HCT116 (cell line): Measurements from ENCODE around the gene KCNIP4. TPM values are rescaled to one million over a fixed set of nuclear protein-coding genes. Genes with fewer than 3 reads are reported as not detected.

ENCODE experiments used
- ATAC-seq: fragments of 200-7000 bp; cut with Tn5 transposase; 2 replicates; pipeline ENCODE4 v1.9.1; 2020; ENCODE audit warnings: mild to moderate bottlenecking, moderate library complexity
- BruUV-seq: library from RNA; stranded (reverse); fragments of 400-500 nt; replicated peaks from 2 replicates; lab custom pipeline; 2021; lab: Mats Ljungman, UMichigan
- CTCF ChIA-PET: fragments of 300-600 bp; sonication (Branson Sonifier 250); formaldehyde crosslinking; loops from one replicate; lab custom pipeline; 2021; ENCODE audit warnings: antibody characterized with exemption; lab: Charles Lee
- POLR2A ChIA-PET: fragments of 300-600, 350-600 bp; sonication (Branson Sonifier 250); formaldehyde crosslinking; loops from one replicate; lab custom pipeline; 2021; ENCODE audit warnings: antibody characterized with exemption; lab: Charles Lee
- RAD21 ChIA-PET, 2 experiments: fragments of 300-600 bp; sonication (Branson Sonifier 250); formaldehyde crosslinking; loops; one replicate each; lab custom pipeline; 2023; ENCODE audit warnings: low total read pairs in 2 of 2; ENCODE audit not compliant: uncharacterized antibody in 2 of 2, unreplicated experiment in 2 of 2, low non-redundant PET in 1 of 2; lab: Charles Lee
- DNase-seq: peaks from one replicate; pipeline ENCODE4 v3.0.0-alpha.2; 2010; ENCODE audit warnings: low read depth, low spot score
- H2AFZ ChIP-seq: fragments of 200-600 bp; shearing (Covaris generic), sonication (generic); 2 replicates; pipeline ENCODE4 v1.6.1; 2017; ENCODE audit warnings: low read depth, mixed run types, mixed read lengths, antibody characterized with exemption, low read length; ENCODE audit not compliant: poor library complexity, severe bottlenecking
- H3K27ac ChIP-seq: 2 replicates; pipeline ENCODE4 v1.5.1; 2012; ENCODE audit warnings: low read depth, low read length
- H3K27me3 ChIP-seq: fragments of 200-600 bp; sonication (generic); 2 replicates; pipeline ENCODE4 v1.6.1; 2016; ENCODE audit warnings: mixed run types, low read length, mixed read lengths; ENCODE audit not compliant: insufficient read depth
- H3K36me3 ChIP-seq, 2 experiments: fragments of 200-500 bp in 1 of 2; fragments of 200-600 bp in 1 of 2; sonication (Bioruptor generic) in 1 of 2; sonication (generic) in 1 of 2; 2 replicates each; pipeline versions ENCODE4 v1.5.1 to v1.6.1; 2014 to 2016; ENCODE audit warnings: low read length in 2 of 2, inconsistent platforms in 1 of 2, mixed read lengths in 1 of 2, mixed run types in 1 of 2; ENCODE audit not compliant: insufficient read depth in 2 of 2, control insufficient read depth in 1 of 2
- H3K4me1 ChIP-seq, 2 experiments: fragments of 200-600 bp in 1 of 2; sonication (generic) in 1 of 2; 2 replicates each; pipeline versions ENCODE4 v1.5.1 to v1.6.1; 2012 to 2017; ENCODE audit warnings: low read length in 2 of 2, inconsistent platforms in 1 of 2, mild to moderate bottlenecking in 1 of 2, mixed read lengths in 1 of 2, mixed run types in 1 of 2, moderate library complexity in 1 of 2; ENCODE audit not compliant: insufficient read depth in 2 of 2, control insufficient read depth in 1 of 2
- H3K4me2 ChIP-seq: fragments of 200-600 bp; sonication (generic); 2 replicates; pipeline ENCODE4 v1.6.1; 2017; ENCODE audit warnings: mixed run types, low read length, mixed read lengths
- H3K4me3 ChIP-seq, 2 experiments: fragments of 200-600 bp in 1 of 2; sonication (generic) in 1 of 2; replicated peaks in 1 of 2; 2 replicates each; pipeline ENCODE4 v1.5.1; 2011 to 2016; ENCODE audit warnings: low read length in 2 of 2, control low read depth in 1 of 2, low read depth in 1 of 2, mild to moderate bottlenecking in 1 of 2, mixed read lengths in 1 of 2, mixed run types in 1 of 2
- H3K79me2 ChIP-seq: fragments of 200-600 bp; sonication (generic); 2 replicates; pipeline ENCODE4 v1.6.1; 2017; ENCODE audit warnings: mild to moderate bottlenecking, mixed run types, low read length, moderate library complexity, mixed read lengths; ENCODE audit not compliant: insufficient read depth
- H3K9ac ChIP-seq: fragments of 200-600 bp; sonication (generic); 2 replicates; pipeline ENCODE4 v1.6.1; 2016; ENCODE audit warnings: low read length, mixed read lengths
- H3K9me2 ChIP-seq: fragments of 200-600 bp; sonication (generic), shearing (Covaris generic); 2 replicates; pipeline ENCODE4 v1.6.1; 2017; ENCODE audit warnings: mixed run types, mild to moderate bottlenecking, moderate library complexity; ENCODE audit not compliant: insufficient read depth
- H3K9me3 ChIP-seq, 2 experiments: fragments of 200-500 bp in 1 of 2; fragments of 200-600 bp in 1 of 2; sonication (Bioruptor generic) in 1 of 2; sonication (generic) in 1 of 2; 2 replicates each; pipeline ENCODE4 v1.6.1; 2014 to 2017; ENCODE audit warnings: low read length in 2 of 2, mixed read lengths in 2 of 2, inconsistent platforms in 1 of 2, low read depth in 1 of 2, mild to moderate bottlenecking in 1 of 2, mixed run types in 1 of 2, moderate library complexity in 1 of 2; ENCODE audit not compliant: control insufficient read depth in 1 of 2, insufficient read depth in 1 of 2
- H4K20me1 ChIP-seq: fragments of 200-600 bp; sonication (generic), shearing (Covaris generic); 2 replicates; pipeline ENCODE4 v1.6.1; 2017; ENCODE audit warnings: mixed run types, mild to moderate bottlenecking, moderate library complexity; ENCODE audit not compliant: insufficient read depth
- CTCF ChIP-seq, 3 experiments: fragments of 200-600 bp in 1 of 3; sonication (generic) in 1 of 3; IDR thresholded peaks in 2 of 3; conservative IDR thresholded peaks in 1 of 3; 2 replicates each; pipeline ENCODE4 v1.5.1; 2012 to 2017; ENCODE audit warnings: low read depth in 2 of 3, low read length in 2 of 3, antibody characterized with exemption in 1 of 3, borderline replicate concordance in 1 of 3, control low read depth in 1 of 3, mild to moderate bottlenecking in 1 of 3, mixed read lengths in 1 of 3, mixed run types in 1 of 3, moderate library complexity in 1 of 3; ENCODE audit not compliant: insufficient read depth in 1 of 3
- EGR1 ChIP-seq: IDR thresholded peaks from 2 replicates; pipeline ENCODE4 v1.6.1; 2012; ENCODE audit warnings: low read depth
- ELF1 ChIP-seq: IDR thresholded peaks from 2 replicates; pipeline ENCODE4 v1.6.1; 2012; ENCODE audit warnings: low read depth, borderline replicate concordance
- EZH2 ChIP-seq: fragments of 200-600 bp; sonication (generic); IDR thresholded peaks from 2 replicates; pipeline ENCODE4 v1.6.1; 2017; ENCODE audit warnings: antibody characterized with exemption, mixed run types
- EZH2phosphoT487 ChIP-seq: fragments of 200-600 bp; IDR thresholded peaks from 2 replicates; pipeline ENCODE4 v1.6.1; 2018; ENCODE audit warnings: antibody characterized with exemption, borderline replicate concordance
- JUND ChIP-seq: IDR thresholded peaks from 2 replicates; pipeline ENCODE4 v1.6.1; 2012
- RAD21 ChIP-seq: IDR thresholded peaks from 2 replicates; pipeline ENCODE4 v1.6.1; 2012; ENCODE audit warnings: low read depth, mild to moderate bottlenecking
- SP1 ChIP-seq: IDR thresholded peaks from 2 replicates; pipeline ENCODE4 v1.6.1; 2012; ENCODE audit warnings: low read depth
- SRF ChIP-seq: IDR thresholded peaks from 2 replicates; pipeline ENCODE4 v1.6.1; 2012; ENCODE audit warnings: low read depth
- TCF7L2 ChIP-seq: IDR thresholded peaks from 2 replicates; pipeline ENCODE4 v1.7.0; 2011; ENCODE audit warnings: borderline replicate concordance, inconsistent platforms; ENCODE audit not compliant: insufficient read depth, insufficient read length; ENCODE audit errors: extremely low read depth
- YY1 ChIP-seq: IDR thresholded peaks from 2 replicates; pipeline ENCODE4 v1.6.1; 2011; ENCODE audit warnings: low read length, low read depth, moderate library complexity, mild to moderate bottlenecking; ENCODE audit not compliant: insufficient replicate concordance; ENCODE audit errors: extremely low read depth
- ZBTB33 ChIP-seq: IDR thresholded peaks from 2 replicates; pipeline ENCODE4 v1.6.1; 2011; ENCODE audit warnings: mild to moderate bottlenecking, low read length, moderate library complexity; ENCODE audit not compliant: insufficient replicate concordance; ENCODE audit errors: extremely low read depth
- ZFX ChIP-seq: fragments of 450-650 bp; IDR thresholded peaks from 2 replicates; pipeline ENCODE4 v1.6.1; 2017
- ZNF274 ChIP-seq: fragments of 200-500 bp; sonication (Bioruptor generic); IDR thresholded peaks from 2 replicates; pipeline ENCODE4 v1.6.1; 2014; ENCODE audit warnings: mild to moderate bottlenecking, low read depth, low read length, inconsistent platforms
- intact Hi-C: fragments of 100-400 bp; cut with micrococcal nuclease; formaldehyde crosslinking; loops from 2 replicates; pipeline ENCODE4 v1.10.0; 2022
- total RNA-seq: library from RNA; stranded (reverse); gene quantifications from one replicate; pipeline ENCODE4 v1.2.1, GENCODE V29; 2021; ENCODE audit not compliant: unreplicated experiment
- TF ChIP-seq, protein P1 (sequence below): IDR thresholded peaks from 2 replicates; pipeline ENCODE4 v1.6.1; 2012
- TF ChIP-seq, protein P2 (sequence below): IDR thresholded peaks from 2 replicates; pipeline ENCODE4 v1.6.1; 2012; ENCODE audit warnings: low read depth
- TF ChIP-seq, protein P3 (sequence below): IDR thresholded peaks from 2 replicates; pipeline ENCODE4 v1.6.1; 2012

KCNIP4 gene
- total RNA-seq, 1 experiment from 2014 or later, result not detected

DNA sequence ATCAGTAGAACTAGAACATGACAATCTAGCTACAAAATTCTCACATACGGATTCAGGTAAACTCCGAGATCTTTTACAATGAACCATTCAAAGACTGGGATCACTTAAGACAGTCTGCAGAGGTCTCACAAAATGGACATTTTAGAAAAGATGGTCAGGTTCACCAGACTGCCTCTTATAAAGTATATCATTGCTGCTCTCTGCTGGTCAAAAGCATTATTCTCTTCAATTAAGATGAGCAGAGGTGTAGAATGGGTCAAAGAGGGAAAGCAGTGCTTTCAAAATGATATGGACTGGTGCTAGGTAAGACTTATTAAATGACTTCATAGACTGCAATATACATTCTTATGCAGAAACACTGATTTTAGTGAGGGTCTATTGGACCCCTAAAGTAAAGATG, 813.6 kb downstream of the KCNIP4 start:
- H3K27me3 ChIP-seq, result no peaks in the 10 kb centered on the region
- BruUV-seq, result no TSS peak

More for the DNA sequence above, 813.6 kb downstream of the KCNIP4 start:
- no peaks in the 10 kb centered on the region for H3K36me3 ChIP-seq
- no peaks in the 10 kb centered on the region for H4K20me1 ChIP-seq
- intact Hi-C loops, result loop anchor here (10.0 kb wide), 1 partner anchor 360 kb away; no protein-coding TSS in a partner anchor
- ChIA-PET POLR2A (no interaction called here), CTCF (no interaction called here), RAD21 (no interaction called here)
- DNase-seq (no peak), ATAC-seq (no peak)
- H3K9me3 ChIP-seq, result peaks cover 3 to 8% of the 10 kb centered on the region in 2 experiments; a peak in 2 of 4 replicates
- H3K9me2 ChIP-seq, result no peaks in the 10 kb centered on the region
- no peaks in the 10 kb centered on the region for H3K4me1 ChIP-seq
- no peak overlapping the region for H3K27ac ChIP-seq
- no peak overlapping the region for H3K4me3 ChIP-seq
- no peak overlapping the region for H3K4me2 ChIP-seq
- H3K9ac ChIP-seq, result no peak overlapping the region
- TF ChIP-seq EGR1 (no peak), CTCF (IDR thresholded peaks at IDR 0.05 in 2 of 3, conservative IDR thresholded peaks at IDR 0.05 in 1 of 3; ENCODE audit: borderline replicate concordance in 1 of 3, insufficient read depth in 1 of 3, low read depth in 2 of 3, low read length in 2 of 3) (no peak), SP1 (no peak), EZH2phosphoT487 (no peak), ZFX (no peak), ZBTB33 (no peak), ZNF274 (no peak), JUND (no peak), YY1 (no peak), EZH2 (no peak), TCF7L2 (no peak), ELF1 (no peak), RAD21 (no peak), SRF (no peak)
- TF ChIP-seq, protein P1, sequence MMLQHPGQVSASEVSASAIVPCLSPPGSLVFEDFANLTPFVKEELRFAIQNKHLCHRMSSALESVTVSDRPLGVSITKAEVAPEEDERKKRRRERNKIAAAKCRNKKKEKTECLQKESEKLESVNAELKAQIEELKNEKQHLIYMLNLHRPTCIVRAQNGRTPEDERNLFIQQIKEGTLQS, result no peak
- TF ChIP-seq, protein P2, sequence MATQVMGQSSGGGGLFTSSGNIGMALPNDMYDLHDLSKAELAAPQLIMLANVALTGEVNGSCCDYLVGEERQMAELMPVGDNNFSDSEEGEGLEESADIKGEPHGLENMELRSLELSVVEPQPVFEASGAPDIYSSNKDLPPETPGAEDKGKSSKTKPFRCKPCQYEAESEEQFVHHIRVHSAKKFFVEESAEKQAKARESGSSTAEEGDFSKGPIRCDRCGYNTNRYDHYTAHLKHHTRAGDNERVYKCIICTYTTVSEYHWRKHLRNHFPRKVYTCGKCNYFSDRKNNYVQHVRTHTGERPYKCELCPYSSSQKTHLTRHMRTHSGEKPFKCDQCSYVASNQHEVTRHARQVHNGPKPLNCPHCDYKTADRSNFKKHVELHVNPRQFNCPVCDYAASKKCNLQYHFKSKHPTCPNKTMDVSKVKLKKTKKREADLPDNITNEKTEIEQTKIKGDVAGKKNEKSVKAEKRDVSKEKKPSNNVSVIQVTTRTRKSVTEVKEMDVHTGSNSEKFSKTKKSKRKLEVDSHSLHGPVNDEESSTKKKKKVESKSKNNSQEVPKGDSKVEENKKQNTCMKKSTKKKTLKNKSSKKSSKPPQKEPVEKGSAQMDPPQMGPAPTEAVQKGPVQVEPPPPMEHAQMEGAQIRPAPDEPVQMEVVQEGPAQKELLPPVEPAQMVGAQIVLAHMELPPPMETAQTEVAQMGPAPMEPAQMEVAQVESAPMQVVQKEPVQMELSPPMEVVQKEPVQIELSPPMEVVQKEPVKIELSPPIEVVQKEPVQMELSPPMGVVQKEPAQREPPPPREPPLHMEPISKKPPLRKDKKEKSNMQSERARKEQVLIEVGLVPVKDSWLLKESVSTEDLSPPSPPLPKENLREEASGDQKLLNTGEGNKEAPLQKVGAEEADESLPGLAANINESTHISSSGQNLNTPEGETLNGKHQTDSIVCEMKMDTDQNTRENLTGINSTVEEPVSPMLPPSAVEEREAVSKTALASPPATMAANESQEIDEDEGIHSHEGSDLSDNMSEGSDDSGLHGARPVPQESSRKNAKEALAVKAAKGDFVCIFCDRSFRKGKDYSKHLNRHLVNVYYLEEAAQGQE, result no peak
- TF ChIP-seq, protein P3, sequence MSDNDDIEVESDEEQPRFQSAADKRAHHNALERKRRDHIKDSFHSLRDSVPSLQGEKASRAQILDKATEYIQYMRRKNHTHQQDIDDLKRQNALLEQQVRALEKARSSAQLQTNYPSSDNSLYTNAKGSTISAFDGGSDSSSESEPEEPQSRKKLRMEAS, result no peak
- H3K79me2 ChIP-seq, result no peaks in the 10 kb centered on the region
- no peak overlapping the region for H2AFZ ChIP-seq
